ENCODE data around the gene TMEM138. TPM values are rescaled to one million over a fixed set of nuclear protein-coding genes. Genes with fewer than 3 reads are reported as not detected.

The TMEM138 gene
- total and polyA plus RNA-seq, 2 of the 13 experiments (the other 11 are each of a cell fraction or from before 2014, with no cell fraction given): 43.5 to 61.0 TPM

DNA sequence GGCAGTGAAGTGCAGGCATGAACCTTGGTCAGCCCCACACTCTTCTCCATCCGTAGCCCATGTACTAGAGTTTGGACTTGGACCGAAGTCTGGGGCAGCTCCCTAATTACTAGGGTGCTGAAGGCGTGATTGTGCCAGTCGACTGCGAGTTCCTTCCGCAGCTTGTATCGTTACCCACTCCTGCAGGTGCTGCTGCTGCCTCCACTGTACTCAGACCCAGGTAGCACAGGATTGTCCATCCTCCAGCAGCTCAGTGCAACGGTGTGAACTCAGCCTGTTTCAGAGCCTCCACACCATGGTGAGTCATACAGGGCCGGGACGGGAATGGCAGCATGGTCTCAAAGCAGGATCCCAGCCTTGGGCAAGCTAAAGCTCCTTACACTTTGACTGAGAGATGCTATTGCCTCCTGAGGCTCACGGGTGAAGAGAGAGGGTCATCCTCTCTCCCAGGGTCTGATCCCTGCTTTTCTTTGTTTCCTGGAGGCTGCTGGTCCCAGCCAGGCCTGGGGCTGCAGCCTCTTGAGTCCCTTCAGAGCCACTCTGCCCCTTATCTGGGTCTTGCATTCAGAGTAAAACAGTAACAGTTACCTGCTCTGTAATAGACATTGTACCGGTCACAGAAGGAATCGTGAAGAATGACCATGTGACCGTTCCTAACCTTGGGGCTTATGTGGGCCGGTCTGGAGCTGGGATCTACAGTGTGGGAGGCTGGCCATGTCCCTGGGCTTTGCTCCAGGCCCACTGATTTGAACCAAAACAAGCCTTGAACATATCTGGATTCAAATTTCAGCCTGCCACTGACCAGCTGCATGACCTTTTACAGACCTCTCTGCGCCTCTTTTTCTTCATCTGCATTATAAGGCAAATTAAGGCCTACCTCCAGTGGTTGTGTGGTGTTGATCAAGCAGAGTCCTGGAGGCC lies 27.5 kb upstream of the TMEM138 start (continued):
- TF ChIP-seq, protein P1, sequence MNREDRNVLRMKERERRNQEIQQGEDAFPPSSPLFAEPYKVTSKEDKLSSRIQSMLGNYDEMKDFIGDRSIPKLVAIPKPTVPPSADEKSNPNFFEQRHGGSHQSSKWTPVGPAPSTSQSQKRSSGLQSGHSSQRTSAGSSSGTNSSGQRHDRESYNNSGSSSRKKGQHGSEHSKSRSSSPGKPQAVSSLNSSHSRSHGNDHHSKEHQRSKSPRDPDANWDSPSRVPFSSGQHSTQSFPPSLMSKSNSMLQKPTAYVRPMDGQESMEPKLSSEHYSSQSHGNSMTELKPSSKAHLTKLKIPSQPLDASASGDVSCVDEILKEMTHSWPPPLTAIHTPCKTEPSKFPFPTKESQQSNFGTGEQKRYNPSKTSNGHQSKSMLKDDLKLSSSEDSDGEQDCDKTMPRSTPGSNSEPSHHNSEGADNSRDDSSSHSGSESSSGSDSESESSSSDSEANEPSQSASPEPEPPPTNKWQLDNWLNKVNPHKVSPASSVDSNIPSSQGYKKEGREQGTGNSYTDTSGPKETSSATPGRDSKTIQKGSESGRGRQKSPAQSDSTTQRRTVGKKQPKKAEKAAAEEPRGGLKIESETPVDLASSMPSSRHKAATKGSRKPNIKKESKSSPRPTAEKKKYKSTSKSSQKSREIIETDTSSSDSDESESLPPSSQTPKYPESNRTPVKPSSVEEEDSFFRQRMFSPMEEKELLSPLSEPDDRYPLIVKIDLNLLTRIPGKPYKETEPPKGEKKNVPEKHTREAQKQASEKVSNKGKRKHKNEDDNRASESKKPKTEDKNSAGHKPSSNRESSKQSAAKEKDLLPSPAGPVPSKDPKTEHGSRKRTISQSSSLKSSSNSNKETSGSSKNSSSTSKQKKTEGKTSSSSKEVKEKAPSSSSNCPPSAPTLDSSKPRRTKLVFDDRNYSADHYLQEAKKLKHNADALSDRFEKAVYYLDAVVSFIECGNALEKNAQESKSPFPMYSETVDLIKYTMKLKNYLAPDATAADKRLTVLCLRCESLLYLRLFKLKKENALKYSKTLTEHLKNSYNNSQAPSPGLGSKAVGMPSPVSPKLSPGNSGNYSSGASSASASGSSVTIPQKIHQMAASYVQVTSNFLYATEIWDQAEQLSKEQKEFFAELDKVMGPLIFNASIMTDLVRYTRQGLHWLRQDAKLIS (CRISPR knock-in tag; IDR thresholded peaks at IDR 0.05): peak; percentile 84
- no peak for TF ChIP-seq ZNF136 (CRISPR knock-in tag; IDR thresholded peaks at IDR 0.05; ENCODE audit: low read depth)
- no peak for TF ChIP-seq IRX3 (CRISPR knock-in tag; IDR thresholded peaks at IDR 0.05; ENCODE audit: borderline replicate concordance, low read depth)
- no peak for TF ChIP-seq PAWR (CRISPR knock-in tag; IDR thresholded peaks at IDR 0.05; ENCODE audit: borderline replicate concordance)
- no peak; a peak in 1 of 4 replicates for TF ChIP-seq KLF16 (CRISPR knock-in tag; IDR thresholded peaks at IDR 0.05)
- TF ChIP-seq RBAK (CRISPR knock-in tag; IDR thresholded peaks at IDR 0.05): no peak
- TF ChIP-seq SNRNP70 (IDR thresholded peaks at IDR 0.05; ENCODE audit: low read depth, low read length): no peak
- TF ChIP-seq, protein P2, sequence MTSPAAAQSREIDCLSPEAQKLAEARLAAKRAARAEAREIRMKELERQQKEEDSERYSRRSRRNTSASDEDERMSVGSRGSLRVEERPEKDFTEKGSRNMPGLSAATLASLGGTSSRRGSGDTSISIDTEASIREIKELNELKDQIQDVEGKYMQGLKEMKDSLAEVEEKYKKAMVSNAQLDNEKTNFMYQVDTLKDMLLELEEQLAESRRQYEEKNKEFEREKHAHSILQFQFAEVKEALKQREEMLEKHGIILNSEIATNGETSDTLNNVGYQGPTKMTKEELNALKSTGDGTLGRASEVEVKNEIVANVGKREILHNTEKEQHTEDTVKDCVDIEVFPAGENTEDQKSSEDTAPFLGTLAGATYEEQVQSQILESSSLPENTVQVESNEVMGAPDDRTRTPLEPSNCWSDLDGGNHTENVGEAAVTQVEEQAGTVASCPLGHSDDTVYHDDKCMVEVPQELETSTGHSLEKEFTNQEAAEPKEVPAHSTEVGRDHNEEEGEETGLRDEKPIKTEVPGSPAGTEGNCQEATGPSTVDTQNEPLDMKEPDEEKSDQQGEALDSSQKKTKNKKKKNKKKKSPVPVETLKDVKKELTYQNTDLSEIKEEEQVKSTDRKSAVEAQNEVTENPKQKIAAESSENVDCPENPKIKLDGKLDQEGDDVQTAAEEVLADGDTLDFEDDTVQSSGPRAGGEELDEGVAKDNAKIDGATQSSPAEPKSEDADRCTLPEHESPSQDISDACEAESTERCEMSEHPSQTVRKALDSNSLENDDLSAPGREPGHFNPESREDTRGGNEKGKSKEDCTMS (CRISPR knock-in tag; conservative IDR thresholded peaks at IDR 0.05): no peak
- TF ChIP-seq GTF3A (CRISPR knock-in tag; conservative IDR thresholded peaks at IDR 0.05): no peak
- TF ChIP-seq, protein P3, sequence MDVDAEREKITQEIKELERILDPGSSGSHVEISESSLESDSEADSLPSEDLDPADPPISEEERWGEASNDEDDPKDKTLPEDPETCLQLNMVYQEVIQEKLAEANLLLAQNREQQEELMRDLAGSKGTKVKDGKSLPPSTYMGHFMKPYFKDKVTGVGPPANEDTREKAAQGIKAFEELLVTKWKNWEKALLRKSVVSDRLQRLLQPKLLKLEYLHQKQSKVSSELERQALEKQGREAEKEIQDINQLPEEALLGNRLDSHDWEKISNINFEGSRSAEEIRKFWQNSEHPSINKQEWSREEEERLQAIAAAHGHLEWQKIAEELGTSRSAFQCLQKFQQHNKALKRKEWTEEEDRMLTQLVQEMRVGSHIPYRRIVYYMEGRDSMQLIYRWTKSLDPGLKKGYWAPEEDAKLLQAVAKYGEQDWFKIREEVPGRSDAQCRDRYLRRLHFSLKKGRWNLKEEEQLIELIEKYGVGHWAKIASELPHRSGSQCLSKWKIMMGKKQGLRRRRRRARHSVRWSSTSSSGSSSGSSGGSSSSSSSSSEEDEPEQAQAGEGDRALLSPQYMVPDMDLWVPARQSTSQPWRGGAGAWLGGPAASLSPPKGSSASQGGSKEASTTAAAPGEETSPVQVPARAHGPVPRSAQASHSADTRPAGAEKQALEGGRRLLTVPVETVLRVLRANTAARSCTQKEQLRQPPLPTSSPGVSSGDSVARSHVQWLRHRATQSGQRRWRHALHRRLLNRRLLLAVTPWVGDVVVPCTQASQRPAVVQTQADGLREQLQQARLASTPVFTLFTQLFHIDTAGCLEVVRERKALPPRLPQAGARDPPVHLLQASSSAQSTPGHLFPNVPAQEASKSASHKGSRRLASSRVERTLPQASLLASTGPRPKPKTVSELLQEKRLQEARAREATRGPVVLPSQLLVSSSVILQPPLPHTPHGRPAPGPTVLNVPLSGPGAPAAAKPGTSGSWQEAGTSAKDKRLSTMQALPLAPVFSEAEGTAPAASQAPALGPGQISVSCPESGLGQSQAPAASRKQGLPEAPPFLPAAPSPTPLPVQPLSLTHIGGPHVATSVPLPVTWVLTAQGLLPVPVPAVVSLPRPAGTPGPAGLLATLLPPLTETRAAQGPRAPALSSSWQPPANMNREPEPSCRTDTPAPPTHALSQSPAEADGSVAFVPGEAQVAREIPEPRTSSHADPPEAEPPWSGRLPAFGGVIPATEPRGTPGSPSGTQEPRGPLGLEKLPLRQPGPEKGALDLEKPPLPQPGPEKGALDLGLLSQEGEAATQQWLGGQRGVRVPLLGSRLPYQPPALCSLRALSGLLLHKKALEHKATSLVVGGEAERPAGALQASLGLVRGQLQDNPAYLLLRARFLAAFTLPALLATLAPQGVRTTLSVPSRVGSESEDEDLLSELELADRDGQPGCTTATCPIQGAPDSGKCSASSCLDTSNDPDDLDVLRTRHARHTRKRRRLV (CRISPR knock-in tag; IDR thresholded peaks at IDR 0.05): no peak
- no peak; the same call in 1 of the 2 replicates for TF ChIP-seq ZNF441 (CRISPR knock-in tag; IDR thresholded peaks at IDR 0.05; ENCODE audit: borderline replicate concordance)
- TF ChIP-seq KMT2B (CRISPR knock-in tag; IDR thresholded peaks at IDR 0.05): peak; percentile 19; the same call in 1 of the 2 replicates
- TF ChIP-seq, protein P4, sequence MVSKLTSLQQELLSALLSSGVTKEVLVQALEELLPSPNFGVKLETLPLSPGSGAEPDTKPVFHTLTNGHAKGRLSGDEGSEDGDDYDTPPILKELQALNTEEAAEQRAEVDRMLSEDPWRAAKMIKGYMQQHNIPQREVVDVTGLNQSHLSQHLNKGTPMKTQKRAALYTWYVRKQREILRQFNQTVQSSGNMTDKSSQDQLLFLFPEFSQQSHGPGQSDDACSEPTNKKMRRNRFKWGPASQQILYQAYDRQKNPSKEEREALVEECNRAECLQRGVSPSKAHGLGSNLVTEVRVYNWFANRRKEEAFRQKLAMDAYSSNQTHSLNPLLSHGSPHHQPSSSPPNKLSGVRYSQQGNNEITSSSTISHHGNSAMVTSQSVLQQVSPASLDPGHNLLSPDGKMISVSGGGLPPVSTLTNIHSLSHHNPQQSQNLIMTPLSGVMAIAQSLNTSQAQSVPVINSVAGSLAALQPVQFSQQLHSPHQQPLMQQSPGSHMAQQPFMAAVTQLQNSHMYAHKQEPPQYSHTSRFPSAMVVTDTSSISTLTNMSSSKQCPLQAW (CRISPR knock-in tag; IDR thresholded peaks at IDR 0.05): peak; percentile 63
- TF ChIP-seq ZNF768 (CRISPR knock-in tag; IDR thresholded peaks at IDR 0.05): peak; percentile 54; the same call in 1 of the 2 replicates
